ENCODE data around the gene CILP.

- TF ChIP-seq CTCF (IDR thresholded peaks at IDR 0.05) = no peak
- no peak for TF ChIP-seq POLR2A (IDR thresholded peaks at IDR 0.05)
Measured at GRCh38 chr15:65209701-65210643, 1.3 kb downstream of the CILP start.

Measured in Peyer's patch (tissue), 4 donors.